NCI-H82 (cell line): ENCODE data around the gene KLHL18.
"Not testable (repeated sequence)": the region's sequence is repeated elsewhere in the genome, so short reads cannot be mapped to it uniquely, and the experiment has no call there.

Experiments used
- DNase-seq: peaks from one replicate; lab custom pipeline; 2025; lab: John Stamatoyannopoulos, UW

KLHL18 gene

DNA sequence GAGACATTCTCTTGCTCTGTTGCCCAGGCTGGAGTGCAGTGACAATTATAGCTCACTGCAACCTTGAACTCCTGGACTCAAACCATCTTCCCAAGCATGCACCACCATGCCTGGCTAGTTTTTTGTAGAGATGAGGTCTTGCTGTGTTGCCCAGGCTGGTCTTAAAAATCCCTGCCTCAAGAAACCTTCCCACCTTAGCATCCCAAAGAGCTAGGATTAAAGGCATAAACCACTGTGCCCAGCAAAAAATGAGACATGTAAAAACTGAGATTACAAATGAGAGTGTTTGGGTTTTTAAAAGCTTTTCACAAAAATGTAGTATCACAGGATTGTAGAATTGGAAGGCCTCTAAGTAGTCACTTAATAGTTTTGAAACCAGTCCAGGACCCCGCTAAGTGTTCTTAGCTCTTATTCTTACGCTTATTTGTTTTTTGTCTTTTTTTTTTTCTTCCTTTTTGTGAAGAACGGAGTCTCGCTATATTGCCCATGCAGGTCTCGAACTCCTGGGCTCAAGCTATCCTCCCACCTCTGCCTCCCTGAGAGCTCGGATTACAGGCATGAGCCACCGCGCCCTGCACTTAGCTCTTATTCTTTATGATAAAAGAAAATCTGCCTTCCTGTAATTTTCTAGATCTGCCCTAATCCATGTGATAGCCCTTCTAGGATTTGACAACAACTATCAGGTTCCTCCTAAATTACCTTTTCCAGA lies 31.5 kb downstream of the KLHL18 start:
- no peak for DNase-seq

DNA sequence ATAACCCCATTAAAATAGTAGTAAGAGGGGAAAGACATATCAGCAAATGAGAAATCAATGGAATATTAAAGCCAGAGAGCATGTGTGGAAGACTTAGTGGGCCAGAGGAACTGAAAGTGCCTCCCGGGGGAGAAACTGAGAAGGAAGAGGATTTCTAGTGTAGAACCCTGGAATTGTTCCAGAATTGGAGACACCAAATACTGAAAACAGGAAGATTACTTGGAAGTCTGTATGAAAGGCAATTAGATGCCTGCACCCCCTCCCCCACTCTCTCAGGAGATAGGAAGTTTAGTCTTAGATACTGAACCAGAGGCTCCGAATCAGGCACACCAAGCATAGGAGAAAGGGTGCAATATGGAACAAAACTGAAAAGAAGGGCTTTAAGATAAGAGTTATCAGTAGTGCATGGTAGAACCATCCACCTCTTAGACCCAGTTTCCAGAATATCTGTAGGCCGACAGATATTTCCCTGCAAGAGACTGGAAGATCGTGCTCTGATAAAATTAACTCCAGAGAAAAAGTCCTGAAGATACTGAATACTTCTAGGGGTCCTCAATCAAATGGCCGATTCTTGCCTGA lies 32.4 kb downstream of the KLHL18 start:
- peak; percentile 1 for DNase-seq

DNA sequence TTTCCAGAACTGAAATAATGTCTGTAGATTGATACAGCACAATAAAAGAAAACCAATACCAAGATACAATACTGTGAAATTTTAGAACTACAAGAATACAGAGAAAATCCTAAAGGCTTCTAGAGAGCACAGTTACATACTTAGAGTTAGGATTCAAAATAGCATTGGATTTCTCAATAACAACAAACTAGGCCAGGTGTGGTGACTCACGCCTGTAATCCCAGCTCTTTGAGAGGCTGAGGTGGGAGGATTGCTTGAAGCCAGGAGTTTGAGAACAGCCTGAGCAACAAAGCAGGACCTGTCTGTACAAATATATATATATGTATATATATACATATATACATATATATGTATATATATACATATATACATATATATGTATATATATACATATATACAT lies 33.4 kb downstream of the KLHL18 start:
- not testable (repeated sequence) for DNase-seq

DNA sequence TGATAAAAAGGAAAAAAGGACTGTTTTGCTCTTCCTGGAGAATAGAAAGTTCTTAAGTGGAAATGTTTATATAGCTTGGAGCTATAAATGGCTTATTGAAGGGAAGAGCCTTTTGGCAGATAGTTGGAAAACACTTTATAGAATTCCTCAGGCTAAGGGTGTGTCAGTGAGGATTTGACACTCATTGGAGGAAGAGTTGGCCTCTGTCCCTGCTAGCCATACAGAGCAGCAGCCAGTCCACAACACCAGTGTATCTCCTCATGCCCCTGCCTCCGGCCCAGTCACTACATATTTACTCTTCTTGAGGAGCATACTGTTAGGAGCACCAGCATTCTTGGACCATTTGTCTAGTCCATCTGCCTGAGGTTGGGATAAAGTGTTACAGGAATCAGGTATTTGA lies 36.2 kb downstream of the KLHL18 start:
- no peak for DNase-seq

DNA sequence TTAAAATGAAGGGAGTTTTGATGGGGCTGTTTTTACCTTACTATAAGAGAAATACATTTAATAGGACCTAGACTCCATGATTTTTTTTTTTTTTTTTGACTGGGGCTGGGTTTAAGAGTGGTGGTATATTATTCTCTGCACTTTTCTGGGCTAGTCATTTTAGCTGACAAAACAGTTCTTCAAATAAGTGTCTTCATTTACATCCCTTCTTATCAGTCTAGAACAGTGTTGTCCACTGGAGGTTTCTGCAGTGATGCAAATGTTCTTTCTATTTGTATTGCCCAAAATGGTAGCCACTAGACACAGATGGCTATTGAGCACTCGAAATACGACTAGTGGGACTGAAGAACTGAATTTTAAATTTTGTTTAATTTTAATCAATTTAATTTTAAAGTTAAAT lies 37.2 kb downstream of the KLHL18 start:
- DNase-seq: no peak

DNA sequence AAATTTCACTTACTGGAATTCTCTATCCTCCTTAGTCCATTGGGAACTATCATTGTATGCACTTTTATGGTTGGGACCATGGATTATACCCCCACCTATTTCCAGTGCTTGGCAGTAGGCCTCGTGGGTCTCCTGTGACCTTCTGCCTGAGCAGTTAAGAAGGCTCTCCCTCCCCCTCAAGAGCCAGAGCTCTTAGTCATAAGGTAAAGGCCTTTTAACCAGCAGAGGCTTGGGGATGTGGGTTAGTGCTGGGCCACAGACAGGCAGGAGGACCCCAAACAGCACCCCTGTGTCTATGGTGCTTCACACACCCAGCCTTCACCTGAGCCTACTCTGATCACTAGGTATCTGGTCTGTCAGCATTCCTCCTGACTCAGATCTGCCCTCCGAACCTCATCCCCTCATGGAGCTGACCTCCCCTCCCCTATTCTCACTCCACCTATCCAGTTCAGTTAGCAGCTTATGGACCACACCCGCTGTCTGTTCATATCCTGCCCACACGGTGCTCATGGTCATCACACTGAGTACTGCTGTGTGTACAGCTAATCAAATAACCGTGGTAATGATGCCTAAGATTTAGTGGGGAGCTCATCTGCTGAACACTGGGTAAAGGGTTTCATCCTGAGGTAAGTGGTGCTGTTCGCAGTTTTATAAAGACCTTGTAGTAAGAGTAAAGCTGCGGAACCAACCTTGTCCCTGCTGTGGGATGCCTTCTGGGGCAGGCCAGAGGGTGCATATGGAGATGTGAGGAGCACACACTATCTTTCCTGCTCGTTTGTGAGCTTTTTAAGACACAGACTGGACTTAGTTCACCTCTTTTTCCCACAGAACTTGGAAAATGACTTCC lies 40.9 kb downstream of the KLHL18 start:
- DNase-seq: peak; percentile 30

DNA sequence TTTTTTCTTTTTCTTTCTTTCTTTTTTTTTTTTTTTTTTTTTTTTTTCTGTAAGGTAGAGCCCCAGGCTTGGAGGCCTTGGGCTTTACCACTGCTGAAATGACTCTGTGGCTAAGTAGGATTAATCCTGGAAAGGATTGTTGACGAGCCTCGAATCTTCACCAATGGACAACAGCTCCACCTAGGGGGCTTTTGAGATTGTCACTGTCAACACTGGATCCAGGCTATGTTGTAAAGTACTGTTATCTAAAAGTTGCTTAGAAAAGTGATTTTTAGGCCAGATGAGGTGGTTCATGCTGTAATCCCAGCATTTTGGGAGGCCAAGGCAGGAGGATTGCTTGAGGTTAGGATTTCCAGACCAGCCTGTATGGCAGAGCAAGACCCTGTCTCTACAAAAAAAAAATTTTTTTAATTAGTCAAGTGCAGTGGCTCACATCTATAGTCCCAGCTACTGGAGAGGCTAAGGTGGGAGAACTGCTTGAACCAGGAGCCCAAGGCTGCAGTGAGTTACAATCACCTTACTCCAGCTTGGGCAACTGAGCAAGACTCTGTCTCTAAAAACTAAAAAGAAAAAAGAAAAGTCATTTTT lies 41.6 kb downstream of the KLHL18 start:
- peak; percentile 91 for DNase-seq

DNA sequence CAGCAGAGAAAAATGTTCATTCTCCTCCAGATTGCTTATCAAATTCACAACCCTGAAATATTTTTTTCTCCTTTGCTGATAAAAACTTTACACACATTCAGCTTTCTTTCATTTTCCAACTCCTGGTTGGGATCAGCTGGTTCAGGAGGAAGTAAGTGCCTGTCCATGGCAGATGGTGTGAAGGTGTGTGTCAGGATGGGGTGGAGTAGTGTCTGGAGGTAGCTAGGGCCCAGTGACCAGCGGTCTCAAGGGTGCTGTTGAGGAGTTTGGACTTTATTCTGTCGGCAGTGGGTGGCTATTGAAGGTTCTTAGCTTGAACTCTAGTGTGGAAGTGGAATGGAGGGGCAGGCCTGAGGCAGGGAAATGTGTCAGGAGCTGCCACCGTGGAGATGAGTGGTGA lies 51.2 kb downstream of the KLHL18 start:
- no peak for DNase-seq

DNA sequence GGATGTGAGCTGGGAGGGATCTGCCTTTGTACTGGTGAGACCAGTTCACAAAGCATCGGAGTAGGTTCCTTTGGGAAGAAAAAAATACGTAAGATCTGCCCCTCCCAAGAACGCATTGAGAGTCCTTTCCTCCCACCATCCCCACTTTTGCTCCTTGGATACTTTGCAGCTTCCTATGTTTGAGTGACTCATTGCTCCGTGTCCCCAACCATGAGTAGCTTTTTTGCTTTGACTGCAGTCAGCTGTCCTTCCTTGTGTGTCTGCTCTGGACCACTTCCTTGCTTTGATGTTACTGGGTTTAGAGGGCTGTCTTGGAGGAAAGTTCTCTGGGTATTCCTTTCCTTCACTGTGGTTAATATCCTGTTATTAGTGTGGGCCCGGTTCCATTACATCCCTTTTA lies 54.9 kb downstream of the KLHL18 start:
- no peak for DNase-seq

DNA sequence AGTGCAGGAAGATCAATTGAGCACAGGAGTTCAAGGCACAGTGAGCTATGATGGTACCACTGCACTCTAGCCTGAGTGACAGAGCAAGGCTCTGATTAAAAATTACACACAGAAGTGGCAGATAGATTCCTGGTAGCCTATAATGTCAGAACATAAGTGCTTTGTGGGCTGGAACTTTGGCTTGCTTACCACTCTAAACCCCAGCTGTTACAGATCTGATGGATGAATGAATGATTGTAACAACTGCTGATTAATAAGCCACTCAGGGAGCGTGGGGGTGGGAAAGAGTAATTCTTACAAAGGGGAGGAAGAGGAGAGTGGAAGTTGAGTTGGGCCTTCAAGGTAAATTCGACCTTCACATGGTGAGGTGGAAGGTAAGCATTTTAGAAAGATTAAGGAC lies 57.2 kb downstream of the KLHL18 start:
- DNase-seq: no peak

DNA sequence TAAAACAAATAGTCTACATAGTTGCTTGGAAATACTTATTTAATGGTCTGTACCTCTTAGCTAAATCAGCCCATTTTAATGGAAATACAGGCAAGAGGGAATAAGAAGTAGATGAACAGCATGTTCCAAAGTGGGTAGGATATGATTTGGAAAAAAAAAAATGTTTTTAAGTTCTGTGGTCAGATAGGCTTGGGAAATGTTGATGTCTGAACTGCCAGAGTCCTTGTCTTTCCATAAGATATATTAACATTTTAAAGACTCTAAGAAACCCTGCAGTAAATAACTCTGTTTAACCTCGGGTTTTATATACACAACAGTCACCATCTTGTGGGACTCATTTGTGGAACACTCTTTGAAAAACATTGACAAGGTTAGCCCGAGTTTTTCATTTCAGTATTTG lies 58.1 kb downstream of the KLHL18 start:
- DNase-seq: no peak

DNA sequence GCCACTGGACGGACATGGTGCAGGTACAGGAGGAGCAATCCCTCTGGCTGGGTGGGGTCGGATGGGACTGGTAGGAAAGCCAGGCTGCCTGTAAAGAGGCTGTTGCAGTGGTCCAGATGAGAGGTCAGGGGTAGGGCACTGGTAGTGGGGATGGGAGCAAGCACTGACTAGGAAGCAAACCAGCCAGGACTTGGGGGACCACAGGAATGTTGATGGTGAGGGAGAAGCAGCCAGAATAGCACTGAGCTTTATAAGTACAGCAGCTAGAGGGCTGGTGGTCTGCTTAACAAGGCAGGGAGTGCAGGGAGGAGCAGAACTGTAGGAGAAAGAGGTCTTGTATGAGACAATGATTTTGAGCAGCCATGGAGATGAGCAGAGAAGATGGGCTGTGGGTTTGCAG lies 59.4 kb downstream of the KLHL18 start:
- no peak for DNase-seq

DNA sequence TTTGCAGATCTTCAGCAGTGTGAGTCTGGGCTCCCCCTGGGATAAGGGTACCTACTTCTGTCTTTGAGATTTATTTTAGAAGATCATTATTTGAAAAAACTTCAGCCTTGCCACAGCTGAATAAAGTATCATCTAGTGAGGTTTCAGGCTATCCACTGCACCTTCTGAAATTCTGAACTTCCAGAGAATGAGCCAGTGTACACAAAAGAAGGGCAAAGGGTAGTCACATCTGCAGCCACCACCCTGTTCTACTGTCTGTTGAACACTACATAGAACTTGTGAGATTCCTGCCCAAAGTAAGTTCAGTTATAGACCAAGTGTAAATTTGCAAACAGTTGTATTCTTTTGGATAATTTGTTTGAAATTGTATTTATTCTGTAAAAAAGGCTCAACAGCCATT lies 60.1 kb downstream of the KLHL18 start:
- DNase-seq: no peak

DNA sequence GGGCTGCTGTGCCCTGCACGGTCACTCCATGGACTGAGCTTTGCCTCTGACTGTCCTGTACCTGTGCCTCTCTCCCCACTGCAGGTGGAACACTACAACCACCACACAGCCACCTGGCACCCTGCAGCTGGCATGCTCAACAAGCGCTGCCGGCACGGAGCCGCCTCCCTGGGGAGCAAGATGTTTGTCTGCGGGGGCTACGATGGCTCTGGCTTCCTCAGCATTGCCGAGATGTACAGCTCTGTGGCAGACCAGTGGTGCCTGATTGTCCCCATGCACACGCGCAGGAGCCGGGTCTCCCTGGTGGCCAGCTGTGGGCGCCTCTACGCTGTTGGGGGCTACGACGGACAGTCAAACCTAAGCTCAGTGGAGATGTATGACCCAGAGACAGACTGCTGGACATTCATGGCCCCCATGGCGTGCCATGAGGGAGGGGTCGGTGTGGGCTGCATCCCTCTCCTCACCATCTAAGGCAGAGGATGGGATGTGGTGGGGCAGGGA lies 60.8 kb downstream of the KLHL18 start:
- DNase-seq: no peak

DNA sequence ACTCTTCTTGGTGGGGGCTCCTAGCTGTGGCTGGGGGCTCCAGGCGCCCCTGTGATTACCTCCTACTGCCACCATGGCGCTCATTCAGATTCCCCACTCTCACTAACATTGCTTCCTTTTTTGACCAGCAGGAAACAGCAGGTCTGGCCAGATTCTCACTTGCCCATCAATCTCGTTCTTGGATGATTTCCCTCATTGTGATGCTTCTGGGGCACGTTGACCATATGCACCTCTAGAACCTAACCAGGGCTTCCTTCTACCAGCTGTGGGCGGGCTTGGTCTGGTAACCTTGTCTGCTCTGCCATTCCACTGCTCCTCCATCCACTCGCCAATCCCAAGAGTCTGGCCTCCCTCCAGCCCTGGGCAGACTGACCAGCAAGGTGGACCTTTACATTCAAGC lies 62.2 kb downstream of the KLHL18 start:
- no peak for DNase-seq

DNA sequence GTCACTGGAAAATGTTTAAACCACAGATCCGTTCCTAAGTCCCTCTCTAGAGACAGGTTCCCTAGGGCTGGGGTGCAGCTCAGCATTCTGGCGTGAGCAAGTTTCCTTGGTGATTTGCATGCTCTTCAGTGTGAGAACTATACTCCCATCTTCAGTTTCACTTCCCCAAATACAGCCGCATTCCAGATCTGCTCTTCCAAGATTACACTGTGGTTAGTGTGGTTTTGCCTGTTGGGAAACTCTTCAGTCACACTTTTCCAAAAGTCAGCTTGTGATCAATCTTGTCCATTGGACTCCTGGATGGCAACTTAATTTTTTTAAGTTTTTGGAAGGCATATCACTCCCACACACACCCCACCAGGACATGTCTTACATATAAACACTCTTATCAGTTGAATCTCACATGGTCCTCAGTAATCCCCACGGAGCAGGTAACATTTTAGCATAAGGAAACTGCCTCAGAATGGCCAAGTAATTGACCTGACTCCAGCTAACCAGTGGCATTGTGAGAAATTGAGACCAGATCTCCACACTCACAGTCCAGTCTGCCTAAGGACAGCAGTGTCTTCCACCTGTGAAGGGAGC lies 64.6 kb downstream of the KLHL18 start:
- DNase-seq: no peak

DNA sequence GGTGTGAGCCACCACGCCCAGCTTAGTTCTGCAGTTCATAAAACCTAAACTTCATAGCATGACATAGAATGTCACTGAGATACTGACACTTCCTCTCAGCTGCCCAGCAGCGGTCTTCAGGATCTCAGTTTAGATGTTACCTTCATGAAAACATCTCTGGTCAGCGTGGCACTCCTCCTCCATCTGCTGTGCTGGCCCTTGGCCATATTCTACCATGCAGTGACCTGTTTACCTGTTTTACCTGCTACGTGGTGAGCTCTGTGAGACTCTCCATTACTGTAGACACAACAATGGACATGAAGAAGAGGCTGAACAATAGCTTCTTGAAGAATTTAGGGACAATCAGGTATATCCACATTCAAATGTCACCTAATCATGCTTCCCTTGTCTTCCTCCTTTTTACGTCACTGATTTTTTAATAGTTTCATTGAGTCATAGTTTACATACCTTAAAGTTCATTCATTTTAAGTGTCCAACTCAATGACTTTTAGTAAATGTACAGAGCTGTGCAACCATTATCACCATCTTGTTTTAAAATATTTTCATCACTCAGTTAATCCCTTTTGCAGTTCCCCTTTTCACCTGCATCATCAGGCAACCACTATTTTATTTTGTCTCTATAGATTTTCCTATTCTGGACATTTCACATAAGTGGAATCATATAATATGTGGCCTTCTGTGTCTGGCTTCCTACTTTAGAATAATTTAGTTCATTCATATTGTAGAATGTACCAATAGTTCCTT lies 65.8 kb downstream of the KLHL18 start:
- no peak for DNase-seq

DNA sequence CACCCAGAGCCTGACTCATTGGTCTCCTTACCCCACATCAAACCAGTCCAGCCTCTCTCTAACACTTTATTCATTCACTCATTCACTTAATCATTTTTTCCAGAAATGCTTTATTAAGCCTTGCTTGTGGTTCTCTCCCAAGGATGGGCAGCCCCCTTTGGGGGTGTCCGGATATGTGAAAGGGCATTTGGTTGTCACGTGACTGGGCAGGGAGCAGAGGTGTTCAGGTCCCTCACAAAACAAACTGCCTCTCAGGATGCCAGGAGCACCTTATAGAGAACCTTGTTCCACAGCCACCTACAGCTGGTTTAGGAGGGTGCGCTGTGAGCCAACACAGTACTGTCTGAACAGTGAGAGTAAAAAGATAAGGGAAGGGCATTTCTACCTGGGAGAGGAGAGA lies 72.3 kb downstream of the KLHL18 start:
- DNase-seq: no peak

DNA sequence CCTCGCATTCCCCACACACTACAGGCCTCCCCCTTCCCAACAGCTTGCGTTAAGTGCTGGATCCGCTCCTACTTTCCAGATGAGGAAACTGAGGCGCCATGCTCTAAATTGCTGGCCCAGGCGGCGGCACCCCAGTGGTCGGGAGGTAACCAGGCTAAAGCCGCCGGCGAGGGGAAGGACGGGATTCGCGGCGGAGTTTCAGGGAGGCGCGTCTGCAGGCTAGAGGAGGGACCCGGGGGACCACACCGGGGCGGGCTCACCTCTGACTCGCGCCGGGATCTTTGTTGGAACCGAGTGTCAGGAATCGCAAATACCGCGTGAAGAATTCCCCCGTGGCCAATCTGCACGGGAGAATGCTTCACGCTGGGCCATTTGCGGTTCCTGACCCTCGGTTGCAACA lies 73.5 kb downstream of the KLHL18 start:
- DNase-seq: no peak

DNA sequence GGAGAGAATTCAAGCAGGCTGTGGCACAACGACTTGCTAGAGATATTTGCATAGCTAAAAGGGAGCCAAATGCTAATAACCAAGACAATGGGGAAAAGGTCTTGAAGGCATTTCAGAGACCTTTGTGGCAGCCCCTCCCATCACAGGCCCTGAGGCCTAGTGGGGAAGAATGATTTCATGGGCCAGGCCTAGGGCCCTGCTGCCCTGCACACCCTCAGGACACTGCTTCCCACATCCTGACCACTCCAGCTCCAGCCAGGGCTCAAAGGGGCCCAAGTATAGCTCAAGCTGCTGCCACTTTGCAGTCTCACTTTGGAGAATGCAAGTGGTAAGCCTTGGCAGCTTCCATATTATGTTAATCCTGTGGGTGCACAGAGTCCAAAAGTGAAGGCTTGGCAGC lies 76.6 kb downstream of the KLHL18 start:
- no peak for DNase-seq

DNA sequence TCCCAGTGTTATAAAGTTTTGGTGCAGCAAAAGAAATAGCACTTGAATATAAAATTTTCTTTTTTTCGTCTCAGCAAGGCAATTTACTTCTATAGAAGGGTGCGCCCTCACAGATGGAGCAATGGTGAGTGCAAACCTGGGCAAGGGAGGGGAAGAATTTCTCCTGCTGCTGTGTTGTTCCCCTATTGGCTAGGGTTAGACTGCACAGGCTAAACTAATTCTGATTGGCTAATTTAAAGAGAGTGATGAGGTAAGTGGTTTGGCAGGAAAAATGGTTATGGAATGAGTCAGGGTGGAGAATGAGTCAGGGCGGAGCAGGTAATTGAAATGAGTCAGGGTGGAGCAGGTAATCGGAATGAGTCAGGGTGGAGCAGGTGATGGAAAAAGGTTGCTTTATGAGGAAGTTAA lies 77.4 kb downstream of the KLHL18 start:
- not testable (repeated sequence) for DNase-seq

DNA sequence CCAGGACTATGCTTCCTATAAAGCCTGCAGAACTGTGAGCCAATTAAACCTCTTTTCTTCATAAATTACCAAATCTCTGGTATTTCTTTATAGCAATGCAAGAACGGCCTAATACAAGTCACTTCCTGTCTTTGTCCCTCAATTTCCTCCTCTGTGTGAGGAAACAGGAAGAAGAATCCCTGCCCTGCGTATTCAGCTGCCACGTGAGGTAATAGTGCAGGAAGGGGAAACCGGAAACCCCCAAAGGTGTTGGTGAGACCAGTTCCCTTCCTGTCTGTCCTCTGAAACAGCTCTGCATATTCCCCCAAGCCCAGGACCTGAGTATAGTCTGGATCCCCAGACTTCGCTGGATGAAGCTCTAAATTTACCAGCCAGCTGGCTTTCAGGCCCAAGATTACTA lies 80.0 kb downstream of the KLHL18 start:
- DNase-seq: no peak
